ENCODE measurements around the gene HBG1.
"Not testable (repeated sequence)": the region's sequence is repeated elsewhere in the genome, so short reads cannot be mapped to it uniquely, and the experiment has no call there.

HBG1 gene

GRCh38 chr11:5249807-5250396, at the start of gene HBG1:
TSS of gene HBG1 (minus strand) at chr11:5249857. CDS start at chr11:5249804, 53 bp downstream.
- DNase-seq (ENCODE audit: low read depth in 1 of 2, low spot score in 1 of 2) = not testable (repeated sequence)

GRCh38 chr11:5298451-5298850, 48.8 kb upstream of the HBG1 start:
- no peak for DNase-seq (ENCODE audit: low read depth in 1 of 2, low spot score in 1 of 2)

- DNase-seq (ENCODE audit: low read depth in 1 of 2, low spot score in 1 of 2) = no peak
Observed at GRCh38 chr11:5297721-5298323, 48.2 kb upstream of the HBG1 start.

- DNase-seq (ENCODE audit: low read depth in 1 of 2, low spot score in 1 of 2) = not testable (repeated sequence)
Observed at GRCh38 chr11:5294342-5294995, 44.8 kb upstream of the HBG1 start.

- DNase-seq (ENCODE audit: low read depth in 1 of 2, low spot score in 1 of 2) = no peak
Observed at GRCh38 chr11:5293028-5293427, 43.4 kb upstream of the HBG1 start.

GRCh38 chr11:5291207-5291838, 41.7 kb upstream of the HBG1 start:
- no peak for DNase-seq (ENCODE audit: low read depth in 1 of 2, low spot score in 1 of 2)

- DNase-seq (ENCODE audit: low read depth in 1 of 2, low spot score in 1 of 2) = no peak
Observed at GRCh38 chr11:5290106-5290505, 40.4 kb upstream of the HBG1 start.

GRCh38 chr11:5289696-5290095, 40.0 kb upstream of the HBG1 start:
- DNase-seq (ENCODE audit: low read depth in 1 of 2, low spot score in 1 of 2) = no peak

GRCh38 chr11:5288906-5289550, 39.4 kb upstream of the HBG1 start:
- DNase-seq (ENCODE audit: low read depth in 1 of 2, low spot score in 1 of 2) = no peak

- no peak for DNase-seq (ENCODE audit: low read depth in 1 of 2, low spot score in 1 of 2)
Observed at GRCh38 chr11:5288108-5288905, 38.6 kb upstream of the HBG1 start.

- DNase-seq (ENCODE audit: low read depth in 1 of 2, low spot score in 1 of 2) = no peak
Observed at GRCh38 chr11:5286901-5287300, 37.2 kb upstream of the HBG1 start.

- DNase-seq (ENCODE audit: low read depth in 1 of 2, low spot score in 1 of 2) = no peak
Observed at GRCh38 chr11:5286351-5286750, 36.7 kb upstream of the HBG1 start.

GRCh38 chr11:5285703-5286340, 36.2 kb upstream of the HBG1 start:
- no peak for DNase-seq (ENCODE audit: low read depth in 1 of 2, low spot score in 1 of 2)

- DNase-seq (ENCODE audit: low read depth in 1 of 2, low spot score in 1 of 2) = no peak
Observed at GRCh38 chr11:5284637-5285036, 35.0 kb upstream of the HBG1 start.

GRCh38 chr11:5283882-5284281, 34.2 kb upstream of the HBG1 start:
- DNase-seq (ENCODE audit: low read depth in 1 of 2, low spot score in 1 of 2) = no peak

GRCh38 chr11:5283086-5283485, 33.4 kb upstream of the HBG1 start:
- no peak for DNase-seq (ENCODE audit: low read depth in 1 of 2, low spot score in 1 of 2)

GRCh38 chr11:5282628-5283027, 33.0 kb upstream of the HBG1 start:
- DNase-seq (ENCODE audit: low read depth in 1 of 2, low spot score in 1 of 2) = no peak

- DNase-seq (ENCODE audit: low read depth in 1 of 2, low spot score in 1 of 2) = no peak
Observed at GRCh38 chr11:5281596-5281995, 31.9 kb upstream of the HBG1 start.

- DNase-seq (ENCODE audit: low read depth in 1 of 2, low spot score in 1 of 2) = no peak
Observed at GRCh38 chr11:5280582-5281102, 31.0 kb upstream of the HBG1 start.

- no peak for DNase-seq (ENCODE audit: low read depth in 1 of 2, low spot score in 1 of 2)
Observed at GRCh38 chr11:5279471-5280090, 29.9 kb upstream of the HBG1 start.
